SK-N-SH treated with all-trans-retinoic acid at 6 μM for 48 hours (cell line): ENCODE data around the gene NPIPB2.

Source experiments
- ATAC-seq: fragments of 200-7000 bp; cut with Tn5 transposase; 3 replicates; pipeline ENCODE4 v1.9.1; 2020; ENCODE audit warnings: mild to moderate bottlenecking, moderate library complexity
- ARNTL ChIP-seq: fragments of 450-650 bp; formaldehyde crosslinking; IDR thresholded peaks from 2 replicates; pipeline ENCODE4 v1.5.0; 2020; ENCODE audit warnings: low read depth, mild to moderate bottlenecking, moderate library complexity, borderline replicate concordance
- BACH2 ChIP-seq: fragments of 250-450 bp; sonication (Bioruptor Pico); IDR thresholded peaks from 2 replicates; pipeline ENCODE4 v1.9.0; 2021; ENCODE audit warnings: mild to moderate bottlenecking, borderline replicate concordance
- CREB5 ChIP-seq: fragments of 250-450 bp; sonication (Bioruptor Pico); IDR thresholded peaks from 2 replicates; pipeline ENCODE4 v1.5.1; 2020; ENCODE audit warnings: low read depth, mild to moderate bottlenecking, moderate library complexity
- CSDC2 ChIP-seq: fragments of 250-450 bp; sonication (Bioruptor Pico); IDR thresholded peaks from 2 replicates; pipeline ENCODE4 v1.5.0; 2020; ENCODE audit warnings: mild to moderate bottlenecking, moderate library complexity
- CSRNP3 ChIP-seq: fragments of 250-450 bp; sonication (Bioruptor Pico); IDR thresholded peaks from 2 replicates; pipeline ENCODE4 v1.5.1; 2021; ENCODE audit warnings: mild to moderate bottlenecking, moderate library complexity
- ESRRG ChIP-seq: fragments of 250-450 bp; sonication (Bioruptor Pico); IDR thresholded peaks from 2 replicates; pipeline ENCODE4 v1.6.1; 2021; ENCODE audit warnings: mild to moderate bottlenecking
- GLIS3 ChIP-seq: fragments of 250-450 bp; sonication (Bioruptor Pico); IDR thresholded peaks from 2 replicates; pipeline ENCODE4 v1.5.0; 2020; ENCODE audit warnings: mild to moderate bottlenecking, moderate library complexity
- ISL1 ChIP-seq: fragments of 250-450 bp; sonication (Bioruptor Pico); IDR thresholded peaks from 2 replicates; pipeline ENCODE4 v2.1.2; 2022; ENCODE audit warnings: mild to moderate bottlenecking, moderate library complexity
- OSR1 ChIP-seq: fragments of 250-450 bp; sonication (Bioruptor Pico); IDR thresholded peaks from 2 replicates; pipeline ENCODE4 v1.8.0; 2022; ENCODE audit warnings: moderate library complexity, mild to moderate bottlenecking, inconsistent platforms
- PATZ1 ChIP-seq: fragments of 250-450 bp; sonication (Bioruptor Pico); IDR thresholded peaks from 2 replicates; pipeline ENCODE4 v1.8.0; 2020; ENCODE audit warnings: mild to moderate bottlenecking, moderate library complexity, borderline replicate concordance
- POU6F1 ChIP-seq: fragments of 250-450 bp; sonication (Bioruptor Pico); IDR thresholded peaks from 2 replicates; pipeline ENCODE4 v1.8.0; 2021; ENCODE audit warnings: low read depth, mild to moderate bottlenecking, moderate library complexity, borderline replicate concordance
- PPARA ChIP-seq: fragments of 250-450 bp; sonication (Bioruptor Pico); IDR thresholded peaks from 2 replicates; pipeline ENCODE4 v1.5.0; 2020; ENCODE audit warnings: mild to moderate bottlenecking, borderline replicate concordance
- SNAI2 ChIP-seq: fragments of 250-450 bp; sonication (Bioruptor Pico); IDR thresholded peaks from 2 replicates; pipeline ENCODE4 v1.5.0; 2020; ENCODE audit warnings: mild to moderate bottlenecking, moderate library complexity
- TCF4 ChIP-seq: fragments of 250-450 bp; sonication (Bioruptor Pico); IDR thresholded peaks from 2 replicates; pipeline ENCODE4 v1.8.0; 2021; ENCODE audit warnings: mild to moderate bottlenecking, moderate library complexity, borderline replicate concordance
- TOX ChIP-seq: fragments of 250-450 bp; sonication (Bioruptor Pico); IDR thresholded peaks from 2 replicates; pipeline ENCODE4 v1.8.0; 2021; ENCODE audit warnings: mild to moderate bottlenecking, moderate library complexity, borderline replicate concordance
- ZC3H10 ChIP-seq: fragments of 250-450 bp; sonication (Bioruptor Pico); IDR thresholded peaks from 2 replicates; pipeline ENCODE4 v1.5.1; 2021; ENCODE audit warnings: mild to moderate bottlenecking, moderate library complexity
- ZFP3 ChIP-seq: fragments of 250-450 bp; sonication (Bioruptor Pico); IDR thresholded peaks from 2 replicates; pipeline ENCODE4 v1.5.0; 2020; ENCODE audit warnings: mild to moderate bottlenecking, moderate library complexity
- ZFP30 ChIP-seq: fragments of 450-650 bp; formaldehyde crosslinking; IDR thresholded peaks from 2 replicates; pipeline ENCODE4 v1.5.0; 2022; ENCODE audit warnings: mild to moderate bottlenecking, moderate library complexity
- ZNF565 ChIP-seq: fragments of 450-650 bp; formaldehyde crosslinking; conservative IDR thresholded peaks from 2 replicates; pipeline ENCODE4 v1.5.0; 2020; ENCODE audit warnings: low read depth, mild to moderate bottlenecking, moderate library complexity
- ZNF70 ChIP-seq: fragments of 450-650 bp; formaldehyde crosslinking; IDR thresholded peaks from 2 replicates; pipeline ENCODE4 v1.5.0; 2020; ENCODE audit warnings: mild to moderate bottlenecking, moderate library complexity
- ZNF8 ChIP-seq: fragments of 450-650 bp; formaldehyde crosslinking; IDR thresholded peaks from 2 replicates; pipeline ENCODE4 v1.5.0; 2020; ENCODE audit warnings: mild to moderate bottlenecking, moderate library complexity

The NPIPB2 gene

GRCh38 chr16:11886881-11887280 lies 55.0 kb downstream of the NPIPB2 start (continued):
- TF ChIP-seq ZFP30 (no peak), CREB5 (CRISPR knock-in tag) (no peak)
- TF ChIP-seq, all 23 proteins: peak for 0

- no peak for ATAC-seq
- TF ChIP-seq CSDC2 (CRISPR knock-in tag): no peak
- TF ChIP-seq ZNF8 (CRISPR knock-in tag): no peak
- TF ChIP-seq TCF4: no peak
- no peak for TF ChIP-seq CREB5 (CRISPR knock-in tag)
- no peak for TF ChIP-seq ISL1
- TF ChIP-seq PPARA (CRISPR knock-in tag): no peak
- no peak for TF ChIP-seq ZNF70
- TF ChIP-seq ZNF565: no peak
- TF ChIP-seq OSR1 (CRISPR knock-in tag): no peak
- no peak for TF ChIP-seq SNAI2 (CRISPR knock-in tag)
- TF ChIP-seq ESRRG (CRISPR knock-in tag): no peak
- no peak for TF ChIP-seq POU6F1 (CRISPR knock-in tag)
- TF ChIP-seq ARNTL (CRISPR knock-in tag): no peak
- no peak for TF ChIP-seq ZC3H10 (CRISPR knock-in tag)
- TF ChIP-seq TOX (CRISPR knock-in tag): no peak
- no peak for TF ChIP-seq CSRNP3 (CRISPR knock-in tag)
- TF ChIP-seq ZFP30: no peak
- TF ChIP-seq GLIS3: no peak
- TF ChIP-seq BACH2 (CRISPR knock-in tag): no peak
- TF ChIP-seq, all 23 proteins: peak for 0
These were observed 57.8 kb downstream of the NPIPB2 start for GRCh38 chr16:11884035-11884434.

GRCh38 chr16:11880007-11880406 lies 61.8 kb downstream of the NPIPB2 start:
- TF ChIP-seq ISL1: no peak
- TF ChIP-seq TCF4: no peak
- TF ChIP-seq SNAI2 (CRISPR knock-in tag): no peak
- TF ChIP-seq CSRNP3 (CRISPR knock-in tag): no peak
- no peak for TF ChIP-seq ARNTL (CRISPR knock-in tag)
- TF ChIP-seq ZFP30: no peak
- TF ChIP-seq ZNF8 (CRISPR knock-in tag): no peak
- no peak for TF ChIP-seq ZNF565
- TF ChIP-seq PATZ1 (CRISPR knock-in tag): no peak
- no peak for TF ChIP-seq ZC3H10 (CRISPR knock-in tag)
- no peak for TF ChIP-seq ZFP3 (CRISPR knock-in tag)
- no peak for TF ChIP-seq PPARA (CRISPR knock-in tag)
- TF ChIP-seq CREB5 (CRISPR knock-in tag): no peak
- TF ChIP-seq OSR1 (CRISPR knock-in tag): no peak
- no peak for ATAC-seq
